NB4 (cell line): Measurements from ENCODE around the gene GJD3.

Experiments used
- MYC ChIP-seq: IDR thresholded peaks from 2 replicates; pipeline ENCODE4 v1.6.1; 2011; ENCODE audit warnings: low read depth, low read length
- POLR2A ChIP-seq: IDR thresholded peaks from 2 replicates; pipeline ENCODE4 v1.6.1; 2011; ENCODE audit warnings: mild to moderate bottlenecking; ENCODE audit not compliant: insufficient read length; ENCODE audit errors: extremely low read depth

- TF ChIP-seq POLR2A = no peak
- TF ChIP-seq MYC = no peak
Observed at GRCh38 chr17:40366076-40366860, 1.7 kb upstream of the GJD3 start.
